Keratinocyte (primary cell): ENCODE data around the gene ASH1L. TPM values are rescaled to one million over a fixed set of nuclear protein-coding genes. Genes with fewer than 3 reads are reported as not detected.

Source experiments
- DNase-seq: peaks from one replicate; pipeline ENCODE4 v3.0.0-alpha.2; 2011; ENCODE audit warnings: low read depth, missing footprints, low spot score
- FAIRE-seq: peaks from 2 replicates; lab custom pipeline; 2011; peaks lifted over from hg19 to GRCh38; lab: Jason Lieb, UNC
- H2AFZ ChIP-seq: 2 replicates; pipeline ENCODE4 v1.6.0; 2012; ENCODE audit warnings: low read length, control low read depth, inconsistent platforms; ENCODE audit not compliant: control insufficient read depth
- H3K27ac ChIP-seq: 2 replicates; pipeline ENCODE4 v1.5.1; 2011; ENCODE audit warnings: low read length; ENCODE audit not compliant: control insufficient read depth, insufficient read depth
- H3K27me3 ChIP-seq: 3 replicates; pipeline ENCODE4 v1.6.0; 2011; ENCODE audit warnings: low read length; ENCODE audit not compliant: control insufficient read depth, insufficient read depth; ENCODE audit errors: extremely low read depth
- H3K36me3 ChIP-seq, 2 experiments: 2 replicates in 1 of 2; 3 replicates in 1 of 2; pipeline ENCODE4 v1.5.1; 2011; ENCODE audit warnings: low read length in 2 of 2, mild to moderate bottlenecking in 1 of 2; ENCODE audit not compliant: control insufficient read depth in 2 of 2, insufficient read depth in 2 of 2; ENCODE audit errors: extremely low read depth in 1 of 2
- H3K4me1 ChIP-seq: 3 replicates; pipeline ENCODE4 v1.5.1; 2011; ENCODE audit warnings: low read length; ENCODE audit not compliant: control insufficient read depth, insufficient read depth; ENCODE audit errors: extremely low read depth
- H3K4me2 ChIP-seq: 3 replicates; pipeline ENCODE4 v1.6.0; 2011; ENCODE audit warnings: low read depth, low read length; ENCODE audit not compliant: control insufficient read depth, insufficient read depth; ENCODE audit errors: extremely low read depth
- H3K4me3 ChIP-seq, 3 experiments: fragments of 200-600 bp in 1 of 3; sonication (generic) in 1 of 3; 2 replicates in 2 of 3; 3 replicates in 1 of 3; pipeline ENCODE4 v1.5.1; 2011 to 2016; ENCODE audit warnings: low read length in 3 of 3, mild to moderate bottlenecking in 3 of 3, control low read depth in 2 of 3, inconsistent platforms in 1 of 3, low read depth in 1 of 3, mixed read lengths in 1 of 3, mixed run types in 1 of 3, moderate library complexity in 1 of 3; ENCODE audit not compliant: control insufficient read depth in 2 of 3, insufficient read depth in 2 of 3; ENCODE audit errors: extremely low read depth in 1 of 3
- H3K79me2 ChIP-seq: 2 replicates; pipeline ENCODE4 v1.6.0; 2012; ENCODE audit warnings: low read length; ENCODE audit not compliant: control insufficient read depth, insufficient read depth
- H3K9ac ChIP-seq: 3 replicates; pipeline ENCODE4 v1.6.0; 2011; ENCODE audit warnings: low read length; ENCODE audit not compliant: control insufficient read depth, insufficient read depth; ENCODE audit errors: extremely low read depth
- H3K9me1 ChIP-seq: 3 replicates; pipeline ENCODE4 v1.6.0; 2011; ENCODE audit warnings: low read length; ENCODE audit not compliant: control insufficient read depth, insufficient read depth; ENCODE audit errors: extremely low read depth
- H3K9me3 ChIP-seq: 2 replicates; pipeline ENCODE4 v1.5.1; 2012; ENCODE audit warnings: low read depth, low read length; ENCODE audit not compliant: control insufficient read depth
- H4K20me1 ChIP-seq: 3 replicates; pipeline ENCODE4 v1.6.0; 2011; ENCODE audit warnings: low read length; ENCODE audit not compliant: control insufficient read depth, insufficient read depth; ENCODE audit errors: extremely low read depth
- EZH2 ChIP-seq: IDR thresholded peaks from one replicate; pipeline ENCODE4 v1.6.1; 2012; ENCODE audit warnings: inconsistent platforms, mild to moderate bottlenecking, low read length, moderate library complexity
- dilution Hi-C: fragments of 300-500 bp; cut with MboI; formaldehyde crosslinking; loops from one replicate; pipeline ENCODE4 v1.7.0; 2020; ENCODE audit warnings: low sequenced_read_pairs; ENCODE audit not compliant: extremely low pct_ligation_motif_present
- polyA plus RNA-seq, 5 experiments: library from polyadenylated mRNA; depleted of rRNA in 3 of 5; stranded (reverse) in 3 of 5; stranded (forward) in 1 of 5; unstranded in 1 of 5; fragments of >200 nt; gene quantifications; 1 replicate in 1 of 5; 2 replicates in 3 of 5; 3 replicates in 1 of 5; pipeline versions ENCODE4 v1.2.1 to v1.2.3, GENCODE V29; 2011 to 2012; ENCODE audit warnings: missing spikeins in 2 of 5, low read depth in 1 of 5, low replicate concordance in 1 of 5
- TF ChIP-seq, protein P1 (sequence below), 3 experiments: IDR thresholded peaks in 1 of 3; conservative IDR thresholded peaks in 1 of 3; optimal IDR thresholded peaks in 1 of 3; 2 replicates in 2 of 3; 3 replicates in 1 of 3; pipeline versions ENCODE3 to v1.5.1; 2011; ENCODE audit warnings: low read length in 3 of 3, mild to moderate bottlenecking in 3 of 3, moderate library complexity in 2 of 3, control low read depth in 1 of 3, inconsistent platforms in 1 of 3; ENCODE audit not compliant: insufficient read depth in 2 of 3; ENCODE audit errors: extremely low read depth in 1 of 3

ASH1L gene
- polyA plus RNA-seq, 1 donor (not counting 4 experiments of a cell fraction or from before 2014, with no cell fraction given): 13.8 TPM

DNA sequence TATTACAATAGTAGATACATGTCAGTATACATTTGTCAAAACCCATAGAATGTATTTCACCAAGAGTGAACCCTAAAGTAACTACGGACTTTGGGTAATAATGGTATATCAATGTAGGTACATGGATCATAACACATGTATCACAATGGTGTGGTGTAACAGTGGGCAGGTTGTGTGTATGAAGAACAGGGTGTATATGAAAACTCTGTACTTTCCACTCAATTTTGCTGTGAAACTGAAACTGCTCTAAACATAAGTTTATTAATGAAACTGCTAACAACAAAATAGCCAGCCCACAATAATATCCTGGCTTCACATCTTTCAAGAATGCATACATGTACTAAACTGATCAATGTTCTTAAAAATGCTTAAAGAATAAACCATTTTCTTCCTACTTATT is 151.7 kb downstream of the ASH1L start:
- no peak overlapping the region for H3K4me3 ChIP-seq
- no peak overlapping the region for H3K9ac ChIP-seq
- no peaks in the 10 kb centered on the region for H3K27me3 ChIP-seq
- DNase-seq: no peak
- H4K20me1 ChIP-seq: no peaks in the 10 kb centered on the region
- H3K9me1 ChIP-seq: no peaks in the 10 kb centered on the region
- H2AFZ ChIP-seq: no peak overlapping the region
- H3K9me3 ChIP-seq: no peaks in the 10 kb centered on the region
- H3K27ac ChIP-seq: no peak overlapping the region
- no peak overlapping the region for H3K4me2 ChIP-seq
- no peaks in the 10 kb centered on the region for H3K79me2 ChIP-seq
- H3K4me1 ChIP-seq: no peaks in the 10 kb centered on the region
- no peak for TF ChIP-seq EZH2
- TF ChIP-seq, protein P1, sequence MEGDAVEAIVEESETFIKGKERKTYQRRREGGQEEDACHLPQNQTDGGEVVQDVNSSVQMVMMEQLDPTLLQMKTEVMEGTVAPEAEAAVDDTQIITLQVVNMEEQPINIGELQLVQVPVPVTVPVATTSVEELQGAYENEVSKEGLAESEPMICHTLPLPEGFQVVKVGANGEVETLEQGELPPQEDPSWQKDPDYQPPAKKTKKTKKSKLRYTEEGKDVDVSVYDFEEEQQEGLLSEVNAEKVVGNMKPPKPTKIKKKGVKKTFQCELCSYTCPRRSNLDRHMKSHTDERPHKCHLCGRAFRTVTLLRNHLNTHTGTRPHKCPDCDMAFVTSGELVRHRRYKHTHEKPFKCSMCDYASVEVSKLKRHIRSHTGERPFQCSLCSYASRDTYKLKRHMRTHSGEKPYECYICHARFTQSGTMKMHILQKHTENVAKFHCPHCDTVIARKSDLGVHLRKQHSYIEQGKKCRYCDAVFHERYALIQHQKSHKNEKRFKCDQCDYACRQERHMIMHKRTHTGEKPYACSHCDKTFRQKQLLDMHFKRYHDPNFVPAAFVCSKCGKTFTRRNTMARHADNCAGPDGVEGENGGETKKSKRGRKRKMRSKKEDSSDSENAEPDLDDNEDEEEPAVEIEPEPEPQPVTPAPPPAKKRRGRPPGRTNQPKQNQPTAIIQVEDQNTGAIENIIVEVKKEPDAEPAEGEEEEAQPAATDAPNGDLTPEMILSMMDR (optimal IDR thresholded peaks at IDR 0.05 in 1 of 3, IDR thresholded peaks at IDR 0.05 in 1 of 3, conservative IDR thresholded peaks at IDR 0.05 in 1 of 3; ENCODE audit: extremely low read depth in 1 of 3, insufficient read depth in 2 of 3, low read length in 3 of 3): no peak
- no peak for FAIRE-seq
- dilution Hi-C loops: no loop called here
- H3K36me3 ChIP-seq: peaks cover 0 to 3% of the 10 kb centered on the region in 2 experiments

DNA sequence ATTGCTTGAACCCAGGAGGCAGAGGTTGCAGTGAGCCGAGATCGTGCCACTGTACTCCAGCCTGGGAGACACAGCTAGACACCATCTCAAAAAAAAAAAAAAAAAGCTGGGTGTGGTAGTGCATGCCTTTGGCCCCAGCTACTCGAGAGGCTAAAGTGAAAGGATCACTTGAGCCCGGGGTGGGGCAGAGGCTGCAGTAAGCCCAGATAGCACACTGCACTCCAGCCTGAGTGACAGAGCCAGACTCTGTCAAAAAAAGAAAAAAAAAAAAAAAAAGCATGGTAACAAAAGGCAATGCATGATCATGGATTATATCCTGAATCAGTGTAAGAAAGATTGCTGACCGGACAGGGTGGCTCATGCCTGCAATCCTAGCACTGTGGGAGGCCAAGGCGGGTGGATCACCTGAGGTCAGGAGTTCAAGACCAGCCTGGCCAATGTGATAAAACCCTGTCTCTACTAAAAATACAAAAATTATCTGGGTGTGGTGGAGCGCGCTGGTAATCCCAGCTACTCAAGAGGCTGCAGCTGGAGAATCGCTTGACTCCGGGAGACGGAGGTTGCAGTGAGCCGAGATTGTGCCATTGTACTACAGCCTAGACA is 165.6 kb downstream of the ASH1L start:
- H3K27ac ChIP-seq: no peak overlapping the region
- H3K9me3 ChIP-seq: no peaks in the 10 kb centered on the region
- H3K4me3 ChIP-seq: no peak overlapping the region
- no peaks in the 10 kb centered on the region for H3K27me3 ChIP-seq
- no peak overlapping the region for H3K9ac ChIP-seq
- no peaks in the 10 kb centered on the region for H3K9me1 ChIP-seq
- dilution Hi-C loops: no loop called here
- DNase-seq (no peak), FAIRE-seq (no peak)
- no peaks in the 10 kb centered on the region for H4K20me1 ChIP-seq
- no peak overlapping the region for H2AFZ ChIP-seq
- peaks cover 3% of the 10 kb centered on the region for H3K4me1 ChIP-seq
- peaks cover 3 to 6% of the 10 kb centered on the region in 2 experiments for H3K36me3 ChIP-seq
- H3K4me2 ChIP-seq: no peak overlapping the region
- H3K79me2 ChIP-seq: no peaks in the 10 kb centered on the region
- TF ChIP-seq, protein P1 (optimal IDR thresholded peaks at IDR 0.05 in 1 of 3, IDR thresholded peaks at IDR 0.05 in 1 of 3, conservative IDR thresholded peaks at IDR 0.05 in 1 of 3; ENCODE audit: extremely low read depth in 1 of 3, insufficient read depth in 2 of 3, low read length in 3 of 3): no peak
- no peak for TF ChIP-seq EZH2
